Measurements from ENCODE around the gene PELI2.

PELI2 gene

GRCh38 chr14:56117765-56118610 lies at the start of gene PELI2:
TSS of gene PELI2 (plus strand) at chr14:56118411. CDS start at chr14:56118661, 250 bp downstream.
- peak; percentile 78 for DNase-seq (ENCODE audit: low spot score)

GRCh38 chr14:56073799-56074198 lies 44.4 kb upstream of the PELI2 start:
- DNase-seq (ENCODE audit: low spot score): no peak

GRCh38 chr14:56075301-56075700 lies 42.9 kb upstream of the PELI2 start:
- no peak for DNase-seq (ENCODE audit: low spot score)

GRCh38 chr14:56081139-56081538 lies 37.1 kb upstream of the PELI2 start:
- DNase-seq (ENCODE audit: low spot score): no peak

GRCh38 chr14:56082880-56083279 lies 35.3 kb upstream of the PELI2 start:
- no peak for DNase-seq (ENCODE audit: low spot score)

- no peak for DNase-seq (ENCODE audit: low spot score)
Observed at GRCh38 chr14:56085471-56085870, 32.7 kb upstream of the PELI2 start.

- DNase-seq (ENCODE audit: low spot score): peak; percentile 14
Observed at GRCh38 chr14:56087671-56088471, 30.3 kb upstream of the PELI2 start.

GRCh38 chr14:56088941-56089340 lies 29.3 kb upstream of the PELI2 start:
- no peak for DNase-seq (ENCODE audit: low spot score)

GRCh38 chr14:56092763-56093162 lies 25.4 kb upstream of the PELI2 start:
- no peak for DNase-seq (ENCODE audit: low spot score)

GRCh38 chr14:56094076-56094475 lies 24.1 kb upstream of the PELI2 start:
- no peak for DNase-seq (ENCODE audit: low spot score)

- no peak for DNase-seq (ENCODE audit: low spot score)
Observed at GRCh38 chr14:56098021-56098420, 20.2 kb upstream of the PELI2 start.

GRCh38 chr14:56099081-56099797 lies 19.0 kb upstream of the PELI2 start:
- no peak for DNase-seq (ENCODE audit: low spot score)

- DNase-seq (ENCODE audit: low spot score): no peak
Observed at GRCh38 chr14:56100556-56100955, 17.7 kb upstream of the PELI2 start.

GRCh38 chr14:56102941-56103340 lies 15.3 kb upstream of the PELI2 start:
- no peak for DNase-seq (ENCODE audit: low spot score)

- no peak for DNase-seq (ENCODE audit: low spot score)
Observed at GRCh38 chr14:56107615-56108014, 10.6 kb upstream of the PELI2 start.

- no peak for DNase-seq (ENCODE audit: low spot score)
Observed at GRCh38 chr14:56108057-56108456, 10.2 kb upstream of the PELI2 start.

GRCh38 chr14:56112781-56113180 lies 5.4 kb upstream of the PELI2 start:
- DNase-seq (ENCODE audit: low spot score): no peak

- DNase-seq (ENCODE audit: low spot score): no peak
Observed at GRCh38 chr14:56115334-56115870, 2.8 kb upstream of the PELI2 start.

GRCh38 chr14:56115976-56116893 lies 2.0 kb upstream of the PELI2 start:
- peak; percentile 21 for DNase-seq (ENCODE audit: low spot score)

- no peak for DNase-seq (ENCODE audit: low spot score)
Observed at GRCh38 chr14:56118611-56119181, 485 bp downstream of the PELI2 start.

Data from pons (tissue), 1 donor.